WTC11 (cell line): ENCODE results near the gene ABHD16B. TPM values are rescaled to one million over a fixed set of nuclear protein-coding genes. Genes with fewer than 3 reads are reported as not detected.

Source experiments
- ATAC-seq: fragments of 200-7000 bp; cut with Tn5 transposase; 2 replicates; pipeline ENCODE4 v1.10.0; 2021; ENCODE audit warnings: mild to moderate bottlenecking, moderate library complexity
- CTCF ChIA-PET: fragments of 300-600 bp; sonication (Branson Sonifier 250); formaldehyde crosslinking; loops from one replicate; lab custom pipeline; 2021; ENCODE audit warnings: antibody characterized with exemption; lab: Charles Lee
- POLR2A ChIA-PET: fragments of 350-600 bp; sonication (Branson Sonifier 250); formaldehyde crosslinking; loops from one replicate; lab custom pipeline; 2021; ENCODE audit warnings: antibody characterized with exemption; lab: Charles Lee
- DNase-seq: peaks from one replicate; pipeline ENCODE4 v3.0.0; 2021; ENCODE audit warnings: low spot score
- H3K27ac Mint-ChIP-seq: 2 replicates; pipeline ENCODE4 v1.8.0; 2021; ENCODE audit warnings: mixed read lengths
- H3K27me3 Mint-ChIP-seq: 2 replicates; pipeline ENCODE4 v1.8.0; 2021; ENCODE audit warnings: low read depth, mild to moderate bottlenecking, moderate library complexity, mixed read lengths
- H3K36me3 Mint-ChIP-seq: 2 replicates; pipeline ENCODE4 v1.8.0; 2021; ENCODE audit warnings: mixed read lengths
- H3K4me1 Mint-ChIP-seq: 2 replicates; pipeline ENCODE4 v1.8.0; 2022; ENCODE audit warnings: mixed read lengths
- H3K4me3 Mint-ChIP-seq: 2 replicates; pipeline ENCODE4 v1.8.0; 2021; ENCODE audit warnings: mild to moderate bottlenecking, moderate library complexity, mixed read lengths
- H3K9me3 Mint-ChIP-seq: 2 replicates; pipeline ENCODE4 v1.8.0; 2021; ENCODE audit warnings: mixed read lengths
- CDX4 ChIP-seq: fragments of 250-450 bp; sonication (Bioruptor Pico); IDR thresholded peaks from 2 replicates; pipeline ENCODE4 v1.9.0; 2021; ENCODE audit warnings: moderate library complexity, mild to moderate bottlenecking, inconsistent platforms, borderline replicate concordance
- ESRRA ChIP-seq: sonication (generic); formaldehyde crosslinking; IDR thresholded peaks from 2 replicates; pipeline ENCODE4 v1.8.1; 2022; ENCODE audit warnings: mild to moderate bottlenecking, missing genetic modification reagents, borderline replicate concordance
- FOXP1 ChIP-seq: sonication (generic); formaldehyde crosslinking; IDR thresholded peaks from 2 replicates; pipeline ENCODE4 v1.8.0; 2022; ENCODE audit warnings: missing genetic modification reagents, mild to moderate bottlenecking, moderate library complexity, borderline replicate concordance
- FOXP4 ChIP-seq: sonication (generic); formaldehyde crosslinking; IDR thresholded peaks from 2 replicates; pipeline ENCODE4 v1.8.0; 2022; ENCODE audit warnings: mild to moderate bottlenecking, missing genetic modification reagents
- GABPB1 ChIP-seq: sonication (generic); formaldehyde crosslinking; IDR thresholded peaks from 2 replicates; pipeline ENCODE4 v1.8.1; 2023; ENCODE audit warnings: mild to moderate bottlenecking, missing genetic modification reagents
- KAT7 ChIP-seq: sonication (generic); formaldehyde crosslinking; IDR thresholded peaks from 2 replicates; pipeline ENCODE4 v1.8.1; 2023; ENCODE audit warnings: missing genetic modification reagents, mild to moderate bottlenecking, borderline replicate concordance
- MYBL2 ChIP-seq: sonication (generic); formaldehyde crosslinking; IDR thresholded peaks from 2 replicates; pipeline ENCODE4 v1.8.1; 2023; ENCODE audit warnings: mild to moderate bottlenecking, moderate library complexity, missing genetic modification reagents
- RELA ChIP-seq: sonication (generic); formaldehyde crosslinking; IDR thresholded peaks from 2 replicates; pipeline ENCODE4 v1.8.1; 2022; ENCODE audit warnings: missing genetic modification reagents, mild to moderate bottlenecking, borderline replicate concordance
- SOX15 ChIP-seq: fragments of 250-450 bp; sonication (Bioruptor Pico); IDR thresholded peaks from 2 replicates; pipeline ENCODE4 v1.9.0; 2021; ENCODE audit warnings: mild to moderate bottlenecking
- SP1 ChIP-seq: sonication (generic); formaldehyde crosslinking; conservative IDR thresholded peaks from 2 replicates; pipeline ENCODE4 v1.8.1; 2022; ENCODE audit warnings: missing genetic modification reagents
- TCF7 ChIP-seq: sonication (generic); formaldehyde crosslinking; IDR thresholded peaks from 2 replicates; pipeline ENCODE4 v1.8.0; 2022; ENCODE audit warnings: mild to moderate bottlenecking, low read depth, missing genetic modification reagents, moderate library complexity
- ZNF232 ChIP-seq: sonication (generic); formaldehyde crosslinking; IDR thresholded peaks from 2 replicates; pipeline ENCODE4 v1.8.0; 2022; ENCODE audit warnings: mild to moderate bottlenecking, missing genetic modification reagents
- ZNF423 ChIP-seq: fragments of 250-450 bp; sonication (Bioruptor Pico); IDR thresholded peaks from 2 replicates; pipeline ENCODE4 v2.1.2; 2022; ENCODE audit warnings: mild to moderate bottlenecking, moderate library complexity
- total RNA-seq: library from RNA; stranded (reverse); gene quantifications from 3 replicates; pipeline ENCODE4 v1.2.3, GENCODE V29; 2021
- TF ChIP-seq, protein P1 (sequence below): sonication (generic); formaldehyde crosslinking; IDR thresholded peaks from 2 replicates; pipeline ENCODE4 v1.8.1; 2022; ENCODE audit warnings: low read depth, missing genetic modification reagents, borderline replicate concordance
- TF ChIP-seq, protein P2 (sequence below): sonication (generic); formaldehyde crosslinking; IDR thresholded peaks from 2 replicates; pipeline ENCODE4 v1.8.0; 2023; ENCODE audit warnings: missing genetic modification reagents, mild to moderate bottlenecking, borderline replicate concordance
- TF ChIP-seq, protein P3 (sequence below): sonication (generic); formaldehyde crosslinking; IDR thresholded peaks from 2 replicates; pipeline ENCODE4 v1.8.1; 2022; ENCODE audit warnings: low read depth, mild to moderate bottlenecking, moderate library complexity, missing genetic modification reagents, borderline replicate concordance
- TF ChIP-seq, protein P4 (sequence below): sonication (generic); formaldehyde crosslinking; IDR thresholded peaks from 2 replicates; pipeline ENCODE4 v1.8.0; 2022; ENCODE audit warnings: mild to moderate bottlenecking, missing genetic modification reagents
- TF ChIP-seq, protein P5 (sequence below): sonication (generic); formaldehyde crosslinking; conservative IDR thresholded peaks from 2 replicates; pipeline ENCODE4 v1.8.1; 2022; ENCODE audit warnings: mild to moderate bottlenecking, missing genetic modification reagents

Gene ABHD16B
- total RNA-seq, 1 experiment from 2014 or later, result 0.11 TPM

DNA sequence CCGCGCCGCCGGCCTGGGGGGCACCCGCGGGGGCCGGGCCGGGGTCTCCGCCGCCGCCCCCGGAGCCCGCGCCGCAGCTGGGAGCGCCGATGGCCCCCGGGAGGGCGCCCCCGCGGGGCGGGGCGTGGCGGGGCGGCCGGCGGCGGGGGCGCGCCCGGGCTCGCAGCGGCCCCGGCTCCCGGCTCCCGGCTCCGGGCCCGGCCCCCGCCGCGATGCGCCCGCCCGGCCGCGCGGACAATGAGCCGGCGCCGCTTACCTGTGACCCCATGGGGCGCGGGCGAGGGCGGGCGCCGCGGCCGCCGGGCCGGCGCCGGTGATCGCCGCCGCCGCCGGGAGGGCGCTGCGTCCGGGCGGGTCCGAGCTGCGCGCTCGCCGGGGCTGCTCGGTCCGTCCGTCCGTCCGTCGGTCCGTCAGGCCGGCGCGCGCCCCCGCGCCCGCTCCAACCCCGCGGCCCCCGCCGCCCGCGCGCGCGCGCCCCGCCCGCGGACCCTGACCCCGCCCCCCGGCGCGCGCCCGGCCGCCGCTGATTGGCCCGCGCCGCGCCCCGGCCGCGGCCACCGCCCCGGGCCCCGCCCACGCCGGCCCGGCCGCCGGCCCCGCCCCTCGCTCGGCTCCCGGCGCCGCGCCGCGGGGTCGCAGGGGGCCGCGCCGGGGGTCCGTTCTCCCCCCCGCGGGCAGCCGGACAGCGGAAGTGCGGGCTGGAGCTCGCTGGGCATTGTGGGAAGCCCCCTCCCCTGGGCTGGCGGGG is 30.3 kb upstream of the ABHD16B start, which contains the start of gene ZBTB46:
TSS of gene ZBTB46 (minus strand) at position 424 of the 748 bp plus-strand sequence. CDS start 40,507 bp downstream, outside the sequence.
- H3K27me3 Mint-ChIP-seq, result peaks cover 42% of the 10 kb centered on the region
- H3K27ac Mint-ChIP-seq, result no peak within 1 kb of the TSS
- H3K9me3 Mint-ChIP-seq, result no peaks in the 10 kb centered on the region
- DNase-seq (peak; percentile 42), ATAC-seq (peak; percentile 8)
- peaks cover 32% of the 10 kb centered on the region for H3K4me1 Mint-ChIP-seq
- POLR2A ChIA-PET, result interaction anchor here (0.6 kb wide), 1 partner anchor 33 kb away, joined by 3 read pairs; no protein-coding TSS in a partner anchor
- H3K36me3 Mint-ChIP-seq, result no peaks in the 10 kb centered on the region
- H3K4me3 Mint-ChIP-seq, result peak within 1 kb of the TSS; percentile 78
- CTCF ChIA-PET, result interaction anchor here (0.6 to 2.7 kb wide), 3 partner anchors 28 to 56 kb away, joined by 3 to 9 read pairs (median 4); no protein-coding TSS in a partner anchor
- no peak for TF ChIP-seq MYBL2 (CRISPR knock-in tag)
- TF ChIP-seq, protein P1, sequence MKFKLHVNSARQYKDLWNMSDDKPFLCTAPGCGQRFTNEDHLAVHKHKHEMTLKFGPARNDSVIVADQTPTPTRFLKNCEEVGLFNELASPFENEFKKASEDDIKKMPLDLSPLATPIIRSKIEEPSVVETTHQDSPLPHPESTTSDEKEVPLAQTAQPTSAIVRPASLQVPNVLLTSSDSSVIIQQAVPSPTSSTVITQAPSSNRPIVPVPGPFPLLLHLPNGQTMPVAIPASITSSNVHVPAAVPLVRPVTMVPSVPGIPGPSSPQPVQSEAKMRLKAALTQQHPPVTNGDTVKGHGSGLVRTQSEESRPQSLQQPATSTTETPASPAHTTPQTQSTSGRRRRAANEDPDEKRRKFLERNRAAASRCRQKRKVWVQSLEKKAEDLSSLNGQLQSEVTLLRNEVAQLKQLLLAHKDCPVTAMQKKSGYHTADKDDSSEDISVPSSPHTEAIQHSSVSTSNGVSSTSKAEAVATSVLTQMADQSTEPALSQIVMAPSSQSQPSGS (CRISPR knock-in tag), result no peak
- TF ChIP-seq SP1 (CRISPR knock-in tag), result no peak
- TF ChIP-seq, protein P2, sequence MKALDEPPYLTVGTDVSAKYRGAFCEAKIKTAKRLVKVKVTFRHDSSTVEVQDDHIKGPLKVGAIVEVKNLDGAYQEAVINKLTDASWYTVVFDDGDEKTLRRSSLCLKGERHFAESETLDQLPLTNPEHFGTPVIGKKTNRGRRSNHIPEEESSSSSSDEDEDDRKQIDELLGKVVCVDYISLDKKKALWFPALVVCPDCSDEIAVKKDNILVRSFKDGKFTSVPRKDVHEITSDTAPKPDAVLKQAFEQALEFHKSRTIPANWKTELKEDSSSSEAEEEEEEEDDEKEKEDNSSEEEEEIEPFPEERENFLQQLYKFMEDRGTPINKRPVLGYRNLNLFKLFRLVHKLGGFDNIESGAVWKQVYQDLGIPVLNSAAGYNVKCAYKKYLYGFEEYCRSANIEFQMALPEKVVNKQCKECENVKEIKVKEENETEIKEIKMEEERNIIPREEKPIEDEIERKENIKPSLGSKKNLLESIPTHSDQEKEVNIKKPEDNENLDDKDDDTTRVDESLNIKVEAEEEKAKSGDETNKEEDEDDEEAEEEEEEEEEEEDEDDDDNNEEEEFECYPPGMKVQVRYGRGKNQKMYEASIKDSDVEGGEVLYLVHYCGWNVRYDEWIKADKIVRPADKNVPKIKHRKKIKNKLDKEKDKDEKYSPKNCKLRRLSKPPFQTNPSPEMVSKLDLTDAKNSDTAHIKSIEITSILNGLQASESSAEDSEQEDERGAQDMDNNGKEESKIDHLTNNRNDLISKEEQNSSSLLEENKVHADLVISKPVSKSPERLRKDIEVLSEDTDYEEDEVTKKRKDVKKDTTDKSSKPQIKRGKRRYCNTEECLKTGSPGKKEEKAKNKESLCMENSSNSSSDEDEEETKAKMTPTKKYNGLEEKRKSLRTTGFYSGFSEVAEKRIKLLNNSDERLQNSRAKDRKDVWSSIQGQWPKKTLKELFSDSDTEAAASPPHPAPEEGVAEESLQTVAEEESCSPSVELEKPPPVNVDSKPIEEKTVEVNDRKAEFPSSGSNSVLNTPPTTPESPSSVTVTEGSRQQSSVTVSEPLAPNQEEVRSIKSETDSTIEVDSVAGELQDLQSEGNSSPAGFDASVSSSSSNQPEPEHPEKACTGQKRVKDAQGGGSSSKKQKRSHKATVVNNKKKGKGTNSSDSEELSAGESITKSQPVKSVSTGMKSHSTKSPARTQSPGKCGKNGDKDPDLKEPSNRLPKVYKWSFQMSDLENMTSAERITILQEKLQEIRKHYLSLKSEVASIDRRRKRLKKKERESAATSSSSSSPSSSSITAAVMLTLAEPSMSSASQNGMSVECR (CRISPR knock-in tag), result no peak
- TF ChIP-seq ZNF423 (CRISPR knock-in tag), result peak; percentile 97
- 0 out of 2 replicates have a peak, but pooled peaks have one; percentile 5 for TF ChIP-seq KAT7 (CRISPR knock-in tag)
- TF ChIP-seq SOX15 (CRISPR knock-in tag), result no peak
- TF ChIP-seq, protein P3, sequence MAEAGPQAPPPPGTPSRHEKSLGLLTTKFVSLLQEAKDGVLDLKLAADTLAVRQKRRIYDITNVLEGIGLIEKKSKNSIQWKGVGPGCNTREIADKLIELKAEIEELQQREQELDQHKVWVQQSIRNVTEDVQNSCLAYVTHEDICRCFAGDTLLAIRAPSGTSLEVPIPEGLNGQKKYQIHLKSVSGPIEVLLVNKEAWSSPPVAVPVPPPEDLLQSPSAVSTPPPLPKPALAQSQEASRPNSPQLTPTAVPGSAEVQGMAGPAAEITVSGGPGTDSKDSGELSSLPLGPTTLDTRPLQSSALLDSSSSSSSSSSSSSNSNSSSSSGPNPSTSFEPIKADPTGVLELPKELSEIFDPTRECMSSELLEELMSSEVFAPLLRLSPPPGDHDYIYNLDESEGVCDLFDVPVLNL (CRISPR knock-in tag), result no peak
- TF ChIP-seq TCF7 (CRISPR knock-in tag), result no peak
- TF ChIP-seq RELA, result no peak

- H3K4me3 Mint-ChIP-seq, result no peak overlapping the region
- ChIA-PET CTCF (no interaction called here), POLR2A (no interaction called here)
- H3K36me3 Mint-ChIP-seq, result no peaks in the 10 kb centered on the region
- ATAC-seq, result no peak
- H3K9me3 Mint-ChIP-seq, result no peaks in the 10 kb centered on the region
- no peak overlapping the region for H3K27ac Mint-ChIP-seq
- no peak for DNase-seq
- H3K4me1 Mint-ChIP-seq, result peaks cover 32% of the 10 kb centered on the region
- TF ChIP-seq ZNF423 (CRISPR knock-in tag) (0 out of 2 replicates have a peak, but pooled peaks have one; percentile 1), CDX4 (CRISPR knock-in tag) (no peak)
- peaks cover 42% of the 10 kb centered on the region for H3K27me3 Mint-ChIP-seq
Measured at GRCh38 chr20:63831646-63831992, 29.7 kb upstream of the ABHD16B start.

GRCh38 chr20:63831993-63832686 is 29.2 kb upstream of the ABHD16B start:
- H3K27ac Mint-ChIP-seq, result no peak overlapping the region
- ChIA-PET POLR2A (no interaction called here), CTCF (no interaction called here)
- DNase-seq (peak; percentile 64), ATAC-seq (peak; percentile 34)
- H3K9me3 Mint-ChIP-seq, result no peaks in the 10 kb centered on the region
- H3K36me3 Mint-ChIP-seq, result no peaks in the 10 kb centered on the region
- peaks cover 32% of the 10 kb centered on the region for H3K4me1 Mint-ChIP-seq
- H3K4me3 Mint-ChIP-seq, result peak overlapping the region; percentile 56
- peaks cover 42% of the 10 kb centered on the region for H3K27me3 Mint-ChIP-seq
- TF ChIP-seq FOXP4 (CRISPR knock-in tag) (0 out of 2 replicates have a peak, but pooled peaks have one; percentile 24), MYBL2 (CRISPR knock-in tag) (peak; percentile 52; the same call in 1 of the 2 replicates), GABPB1 (CRISPR knock-in tag) (peak; percentile 36; the same call in 1 of the 2 replicates), ESRRA (CRISPR knock-in tag) (0 out of 2 replicates have a peak, but pooled peaks have one; percentile 28), FOXP1 (CRISPR knock-in tag) (0 out of 2 replicates have a peak, but pooled peaks have one; percentile 34), ZNF232 (CRISPR knock-in tag) (0 out of 2 replicates have a peak, but pooled peaks have one; percentile 37)
- TF ChIP-seq, protein P4, sequence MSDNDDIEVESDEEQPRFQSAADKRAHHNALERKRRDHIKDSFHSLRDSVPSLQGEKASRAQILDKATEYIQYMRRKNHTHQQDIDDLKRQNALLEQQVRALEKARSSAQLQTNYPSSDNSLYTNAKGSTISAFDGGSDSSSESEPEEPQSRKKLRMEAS, result 0 out of 2 replicates have a peak, but pooled peaks have one; percentile 24
- TF ChIP-seq, protein P5, sequence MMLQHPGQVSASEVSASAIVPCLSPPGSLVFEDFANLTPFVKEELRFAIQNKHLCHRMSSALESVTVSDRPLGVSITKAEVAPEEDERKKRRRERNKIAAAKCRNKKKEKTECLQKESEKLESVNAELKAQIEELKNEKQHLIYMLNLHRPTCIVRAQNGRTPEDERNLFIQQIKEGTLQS (CRISPR knock-in tag), result no peak
